GM21723 (cell line): ENCODE data around the gene MCOLN2.
A peak's percentile ranks its signal among the peaks of the same experiment; 100 is the strongest.
"Not testable (repeated sequence)": the region's sequence is repeated elsewhere in the genome, so short reads cannot be mapped to it uniquely, and the experiment has no call there.

Experiments used
- ATAC-seq: cut with Tn5 transposase; IDR thresholded peaks from one replicate; pipeline ENCODE4 v1.9.1; 2021; ENCODE audit warnings: mild to moderate bottlenecking, moderate library complexity; ENCODE audit not compliant: unreplicated experiment

MCOLN2 gene

DNA sequence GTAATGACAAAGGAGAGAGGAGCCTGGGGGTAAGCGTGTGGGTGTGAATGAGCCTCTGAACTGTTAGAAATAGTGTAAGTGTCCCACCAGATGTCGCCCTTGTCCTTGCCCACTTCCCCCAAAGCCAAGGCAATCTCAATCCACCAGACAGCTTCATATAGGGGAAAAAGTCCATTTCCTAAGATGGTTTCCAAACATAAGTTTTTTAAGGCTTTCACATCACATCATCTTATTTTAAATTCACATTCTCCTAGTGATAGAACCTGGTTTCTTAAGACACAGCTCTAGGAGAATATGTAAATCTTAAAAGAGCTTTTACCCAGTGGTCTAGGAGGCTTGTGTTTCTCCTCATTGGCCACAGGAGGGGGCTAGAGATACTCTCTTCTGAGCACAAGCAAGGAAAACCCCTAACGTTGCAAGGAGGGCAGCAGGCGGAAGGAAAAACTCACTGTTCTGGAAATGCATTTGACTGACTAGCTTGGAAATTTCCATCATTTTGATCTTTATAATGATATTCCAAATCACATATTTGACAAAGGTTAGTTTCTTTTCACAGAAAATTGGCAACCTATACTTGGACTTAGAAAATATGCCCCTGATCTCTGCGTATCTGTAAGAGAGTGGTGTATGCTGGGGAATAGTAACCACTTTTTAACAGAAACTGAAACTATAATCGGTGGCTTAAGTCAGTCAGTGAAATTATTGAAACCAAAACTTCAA, 52.0 kb downstream of the MCOLN2 start:
- ATAC-seq, result peak; percentile 91

DNA sequence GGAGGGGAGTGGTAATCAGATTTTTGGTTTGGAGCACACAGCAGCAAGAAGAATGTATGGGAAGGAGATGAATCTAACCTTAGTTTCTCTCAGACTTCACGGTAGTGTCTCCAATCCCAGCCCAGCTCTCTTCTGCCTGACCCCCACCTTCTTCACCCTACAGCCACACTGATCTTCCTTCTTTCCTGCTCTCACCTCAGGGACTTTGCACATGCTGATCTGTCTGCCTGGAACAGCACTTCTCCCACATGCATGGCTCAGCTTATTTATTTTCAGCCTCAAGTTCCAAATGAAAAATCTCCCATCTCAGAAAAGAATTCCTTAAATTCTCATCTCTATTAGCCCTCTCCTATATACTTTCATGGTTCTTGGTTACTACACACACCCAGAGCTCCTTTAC, 55.1 kb downstream of the MCOLN2 start:
- no peak for ATAC-seq

DNA sequence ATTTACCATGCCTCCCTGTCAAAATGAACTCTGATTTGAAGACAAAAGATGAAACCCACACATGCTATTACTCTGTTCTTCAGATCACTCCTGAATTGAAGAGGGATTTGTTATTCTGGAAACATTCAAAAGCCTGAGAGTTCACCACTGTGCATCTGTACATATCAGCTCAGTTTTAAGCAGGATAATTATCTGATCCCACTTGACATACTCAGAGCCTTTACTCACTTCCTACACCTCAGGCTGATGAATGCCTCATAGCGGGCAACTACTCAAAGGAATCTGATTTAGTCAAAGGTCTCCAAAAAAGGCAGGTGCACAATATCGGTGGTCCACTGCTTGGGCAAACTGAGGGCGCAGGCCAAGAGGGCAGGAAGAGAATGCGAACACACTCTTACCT, 56.4 kb downstream of the MCOLN2 start:
- ATAC-seq, result no peak

DNA sequence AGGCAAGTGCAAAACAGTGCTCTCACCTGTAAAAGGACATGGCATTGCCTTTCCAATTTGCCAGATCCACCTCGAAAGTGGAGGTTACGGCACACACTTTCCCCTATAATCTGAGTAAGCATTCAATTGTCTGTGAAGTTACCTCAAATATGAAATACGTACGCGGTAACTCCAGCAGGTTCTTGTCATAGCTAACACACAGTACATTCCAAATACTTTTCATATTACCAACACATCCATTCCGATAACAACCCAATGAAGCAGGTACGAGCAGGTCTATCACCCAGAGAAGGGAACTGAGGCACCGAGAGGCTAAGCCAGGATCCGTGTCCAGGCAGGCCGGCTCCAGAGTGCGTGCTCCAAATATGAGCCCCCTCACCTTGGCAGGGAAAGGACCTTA, 57.2 kb downstream of the MCOLN2 start:
- no peak for ATAC-seq

DNA sequence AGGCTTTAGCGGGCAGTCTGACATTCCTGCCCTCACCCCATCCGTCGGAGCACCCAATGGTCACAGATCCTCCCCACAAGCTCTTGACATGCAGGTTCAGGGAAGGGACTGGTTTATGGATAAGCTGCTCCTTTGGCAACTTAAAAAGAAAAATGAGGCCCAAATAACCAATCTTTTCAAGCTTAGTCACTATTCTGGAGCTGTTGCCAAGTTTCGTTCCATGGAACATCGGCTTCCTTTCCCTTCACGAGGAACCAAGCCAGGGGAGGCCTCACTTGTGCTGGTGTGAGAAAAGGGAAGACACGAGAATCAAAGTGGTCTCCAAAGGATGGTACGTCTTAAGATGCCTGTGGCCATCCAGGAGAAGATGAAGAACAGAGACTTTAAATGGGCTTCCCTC, 57.8 kb downstream of the MCOLN2 start:
- ATAC-seq, result no peak

DNA sequence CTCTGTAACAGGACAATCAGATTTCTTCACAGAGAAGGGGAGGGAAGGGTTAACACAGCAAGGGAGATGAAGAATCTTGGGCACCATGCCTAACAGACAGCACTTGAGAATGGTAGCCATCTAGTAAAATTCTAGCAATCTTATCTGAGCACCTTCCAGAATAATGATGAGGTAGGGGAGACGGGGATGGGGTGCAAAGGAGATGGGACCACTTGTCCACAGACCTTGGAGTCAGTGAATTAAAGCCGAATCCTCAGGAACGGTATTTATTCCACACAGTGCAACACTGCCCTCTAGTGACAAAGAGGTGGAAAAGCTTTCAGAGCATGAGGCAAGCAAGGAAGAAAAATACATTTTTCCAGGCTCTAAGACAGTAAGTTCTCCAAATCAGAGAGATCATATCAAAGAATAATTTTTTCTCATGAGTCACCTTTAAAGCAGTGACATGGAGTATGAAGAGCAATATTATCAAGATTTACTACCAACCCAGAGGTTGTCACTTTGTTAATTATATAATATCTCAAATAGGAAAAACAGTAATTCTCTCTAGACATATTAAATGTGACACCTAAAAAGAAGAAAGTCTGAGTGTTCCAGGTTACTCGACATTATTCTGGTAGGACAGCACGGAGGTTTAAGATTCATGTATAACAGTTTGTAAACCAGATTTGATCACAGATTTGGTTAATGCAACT, 60.6 kb downstream of the MCOLN2 start:
- peak; percentile 69 for ATAC-seq

DNA sequence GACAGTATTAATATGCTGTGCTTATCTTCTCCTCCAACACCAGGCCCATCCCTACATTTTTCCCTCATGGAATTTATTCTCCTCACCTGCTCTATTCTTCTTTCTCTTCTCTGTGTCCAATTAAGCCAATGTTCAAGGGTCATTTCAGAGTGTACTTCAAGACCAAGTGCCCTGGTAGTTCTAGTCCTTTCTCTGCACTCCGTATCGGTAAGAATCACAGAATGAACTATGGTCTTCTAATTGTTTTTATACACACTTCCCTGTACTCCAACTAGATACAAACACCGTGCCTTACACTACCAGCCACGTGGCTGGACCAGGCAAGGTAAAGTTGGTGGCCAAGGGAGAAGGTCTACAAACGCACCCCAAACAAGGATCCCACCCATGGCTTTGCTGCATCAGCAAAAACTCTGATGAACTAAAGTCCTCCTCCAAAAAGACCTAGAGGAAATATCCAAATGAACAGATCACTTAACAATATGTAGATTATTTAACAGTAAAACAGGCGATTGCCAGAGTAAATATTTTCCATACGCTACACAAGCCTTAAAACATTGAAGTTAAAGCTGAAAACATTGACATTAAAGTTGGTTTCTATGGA, 63.8 kb downstream of the MCOLN2 start:
- no peak for ATAC-seq

DNA sequence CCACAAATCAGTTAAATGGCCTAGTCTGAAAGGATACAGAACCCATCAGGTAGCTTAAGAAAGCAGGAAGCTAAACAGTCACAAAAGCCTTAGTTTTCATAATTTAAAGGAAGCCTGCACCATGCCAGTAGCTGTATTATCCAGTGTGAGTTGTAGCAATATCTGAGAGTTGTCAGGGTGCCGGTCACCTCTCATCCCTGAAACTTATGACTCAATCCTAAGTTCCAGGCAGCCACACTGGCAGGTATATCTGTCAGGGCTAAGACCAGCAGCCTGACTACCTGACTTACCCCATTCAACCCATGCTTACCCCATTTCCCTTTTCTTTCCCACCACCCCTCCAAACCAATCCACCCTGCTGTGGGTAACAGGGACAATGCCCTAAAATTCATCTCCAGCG, 66.1 kb downstream of the MCOLN2 start:
- no peak for ATAC-seq

DNA sequence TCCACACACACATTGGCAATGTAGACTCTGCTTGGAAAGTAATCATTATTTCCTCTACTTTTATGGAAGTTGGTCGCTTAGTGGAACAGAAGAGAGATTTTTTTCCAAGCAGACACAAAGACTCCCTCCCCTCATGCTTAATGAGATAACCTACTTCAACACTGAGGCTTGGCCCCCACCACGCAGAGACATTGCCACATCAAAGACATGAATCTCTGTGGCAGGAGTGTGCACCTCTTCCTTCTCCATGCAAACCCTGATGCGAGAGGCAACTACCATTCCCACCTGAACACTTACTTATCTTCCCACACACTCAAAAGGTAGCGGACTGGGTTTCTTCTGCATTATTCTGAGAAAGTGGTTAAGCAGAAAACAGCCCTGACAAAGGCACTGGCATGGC, 66.6 kb downstream of the MCOLN2 start:
- no peak for ATAC-seq

DNA sequence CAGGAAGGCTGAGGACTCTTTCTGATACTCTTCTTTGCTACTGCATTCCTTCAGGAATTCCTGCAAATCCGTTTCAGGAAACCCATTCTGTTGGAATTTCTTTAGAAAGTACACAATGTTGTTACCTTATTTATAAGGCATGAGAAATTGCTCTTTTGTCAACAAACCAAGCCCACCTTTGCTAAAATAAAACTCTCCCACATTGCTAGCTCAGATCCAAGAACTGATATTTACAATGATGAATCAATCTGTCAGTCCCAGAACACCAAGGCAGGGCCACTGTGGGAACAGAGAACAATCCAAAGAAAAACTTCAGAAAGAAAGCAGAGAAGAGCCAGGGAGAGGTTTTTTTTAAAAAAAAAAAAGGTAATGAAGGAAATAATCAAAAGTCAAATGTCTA, 67.3 kb downstream of the MCOLN2 start:
- ATAC-seq, result no peak

DNA sequence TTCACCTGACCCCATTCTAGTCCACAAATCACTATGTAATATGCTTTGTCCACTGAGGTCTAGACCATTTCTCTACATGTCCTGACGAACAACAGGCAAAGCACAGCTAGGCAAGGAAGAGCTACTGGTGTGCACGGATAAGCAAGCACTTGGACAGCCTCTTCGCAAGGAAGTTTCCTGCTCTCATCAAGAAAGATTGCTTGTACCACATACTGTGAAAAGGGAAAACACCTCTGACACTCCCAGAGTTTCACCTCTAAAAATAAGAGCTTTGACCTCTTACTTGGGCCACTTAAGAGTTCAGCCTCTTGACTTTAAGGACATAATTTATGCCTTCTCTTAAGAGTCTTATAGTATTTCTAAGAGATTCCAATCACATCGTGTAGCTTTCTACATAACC, 67.9 kb downstream of the MCOLN2 start:
- ATAC-seq, result no peak

DNA sequence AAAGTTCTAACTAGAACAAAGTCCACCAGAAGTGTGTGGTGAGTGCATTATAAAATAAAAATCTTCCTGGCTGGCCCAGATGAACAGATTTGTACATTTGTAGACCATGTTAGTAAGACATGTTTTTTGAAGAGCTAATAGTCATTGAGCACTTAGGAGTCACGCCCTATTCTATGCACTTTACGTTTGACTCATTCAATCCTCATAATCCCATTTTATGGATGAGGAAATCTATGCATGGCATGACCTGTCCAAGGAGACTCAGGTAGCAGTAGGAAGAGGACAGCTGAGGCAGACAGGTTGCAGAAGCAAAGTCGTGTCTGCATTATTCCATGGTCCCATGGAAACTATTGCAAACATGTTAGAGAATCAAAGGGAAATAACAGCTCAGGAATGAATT, 73.6 kb downstream of the MCOLN2 start:
- no peak for ATAC-seq

DNA sequence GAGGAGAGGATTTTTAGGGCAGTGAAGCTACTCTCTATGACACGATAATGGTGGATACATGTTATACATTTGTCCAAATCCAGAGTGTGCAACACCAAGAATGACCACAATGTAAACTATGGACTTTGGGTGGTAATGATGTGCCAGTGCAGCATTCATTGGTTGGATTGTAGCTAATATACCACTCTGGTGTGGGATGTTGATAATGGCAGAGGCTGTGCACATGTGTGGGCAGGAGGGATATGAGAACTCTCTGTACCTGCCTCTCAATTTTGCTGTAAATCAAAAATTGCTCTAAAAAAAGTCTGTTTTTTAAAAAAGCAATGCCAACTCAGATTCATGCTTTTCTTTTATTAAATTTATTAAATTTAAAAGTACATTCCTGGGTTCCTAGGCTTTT, 76.8 kb downstream of the MCOLN2 start:
- no peak for ATAC-seq

DNA sequence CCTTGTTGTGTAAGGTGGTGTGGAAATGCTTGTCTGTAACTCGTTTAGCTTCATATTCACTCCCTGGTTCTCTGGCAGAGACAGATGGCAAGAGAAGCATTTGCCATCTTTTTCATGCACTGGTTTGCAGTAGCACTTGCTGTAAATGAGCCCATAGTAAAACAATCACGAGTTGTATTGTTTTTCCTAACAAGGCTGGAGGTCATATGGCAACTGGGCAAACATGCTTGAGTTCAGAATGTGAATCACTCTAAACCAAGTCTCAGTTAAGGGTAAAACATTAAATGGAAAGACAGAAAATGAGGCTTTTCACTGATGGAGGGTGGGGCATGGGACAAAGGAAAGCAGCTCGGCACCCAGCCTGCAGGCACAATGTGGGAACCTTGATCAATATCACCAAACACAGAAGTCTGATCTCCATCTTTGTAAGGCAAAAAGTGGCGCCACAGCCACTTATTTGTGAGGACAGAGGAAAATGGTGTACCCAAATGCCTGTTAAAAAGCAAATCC, 77.4 kb downstream of the MCOLN2 start:
- ATAC-seq, result no peak

DNA sequence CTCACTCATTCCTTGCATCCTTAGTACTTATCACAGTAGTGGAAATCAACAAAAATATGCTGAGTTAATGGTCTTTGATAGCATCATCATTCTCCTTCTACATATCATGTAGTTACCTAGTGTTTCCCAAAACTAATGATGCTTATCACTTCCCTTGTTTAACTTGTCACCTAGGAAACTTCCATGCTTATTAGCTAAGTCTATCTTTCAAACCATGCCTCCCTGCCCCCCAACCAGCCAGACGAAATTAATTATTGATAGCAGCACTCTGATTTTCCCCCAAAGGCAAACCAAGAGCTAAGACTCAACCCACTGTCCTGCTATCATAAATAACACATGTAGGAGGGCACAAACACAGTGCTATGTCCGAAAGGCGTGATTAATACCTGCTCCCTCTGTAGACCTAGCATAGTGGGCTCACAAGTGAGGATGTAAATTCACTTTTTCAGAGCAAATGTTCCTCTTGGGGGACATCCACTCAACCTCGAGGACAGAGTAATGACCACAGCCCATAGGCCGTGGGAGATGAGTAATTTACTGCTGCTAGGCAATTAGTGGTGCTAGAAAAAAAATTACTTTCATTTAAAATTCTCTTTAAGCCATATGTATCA, 78.1 kb downstream of the MCOLN2 start:
- no peak for ATAC-seq

DNA sequence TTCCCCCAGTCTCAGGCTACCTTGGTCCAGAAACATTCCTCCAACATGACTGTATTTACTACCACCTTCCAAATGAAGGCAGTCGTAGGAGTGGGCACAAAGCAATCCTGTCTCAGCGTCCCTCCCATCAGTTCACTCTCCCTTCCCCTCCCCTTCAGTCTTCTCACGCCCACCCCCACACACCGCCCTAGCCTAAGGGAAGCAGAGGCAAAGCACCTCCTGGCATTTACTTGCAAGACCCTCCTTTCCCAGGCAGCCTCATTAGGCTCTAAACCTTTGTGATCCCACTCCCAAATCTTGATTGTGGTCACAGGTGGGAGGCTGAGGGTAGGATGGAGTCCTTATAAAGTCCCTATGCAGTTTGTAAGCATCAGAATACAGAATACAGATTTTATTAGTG, 80.0 kb downstream of the MCOLN2 start:
- no peak for ATAC-seq

DNA sequence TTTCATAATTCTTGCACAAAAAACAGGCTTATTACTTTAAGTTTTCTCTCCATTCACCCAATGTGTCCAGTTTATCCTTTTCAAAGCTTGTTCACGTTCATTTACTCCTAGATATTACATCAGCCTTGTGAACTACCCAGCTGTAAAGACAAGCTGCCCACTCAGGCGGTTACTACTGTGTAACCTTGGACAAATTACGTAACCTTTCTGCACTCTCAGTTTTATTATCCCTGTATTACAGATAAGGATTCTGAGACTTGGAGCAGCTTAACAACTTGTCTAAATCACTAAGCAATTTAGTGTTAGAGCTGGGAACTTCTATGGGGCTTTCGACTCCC, 83.4 kb downstream of the MCOLN2 start:
- ATAC-seq, result no peak

DNA sequence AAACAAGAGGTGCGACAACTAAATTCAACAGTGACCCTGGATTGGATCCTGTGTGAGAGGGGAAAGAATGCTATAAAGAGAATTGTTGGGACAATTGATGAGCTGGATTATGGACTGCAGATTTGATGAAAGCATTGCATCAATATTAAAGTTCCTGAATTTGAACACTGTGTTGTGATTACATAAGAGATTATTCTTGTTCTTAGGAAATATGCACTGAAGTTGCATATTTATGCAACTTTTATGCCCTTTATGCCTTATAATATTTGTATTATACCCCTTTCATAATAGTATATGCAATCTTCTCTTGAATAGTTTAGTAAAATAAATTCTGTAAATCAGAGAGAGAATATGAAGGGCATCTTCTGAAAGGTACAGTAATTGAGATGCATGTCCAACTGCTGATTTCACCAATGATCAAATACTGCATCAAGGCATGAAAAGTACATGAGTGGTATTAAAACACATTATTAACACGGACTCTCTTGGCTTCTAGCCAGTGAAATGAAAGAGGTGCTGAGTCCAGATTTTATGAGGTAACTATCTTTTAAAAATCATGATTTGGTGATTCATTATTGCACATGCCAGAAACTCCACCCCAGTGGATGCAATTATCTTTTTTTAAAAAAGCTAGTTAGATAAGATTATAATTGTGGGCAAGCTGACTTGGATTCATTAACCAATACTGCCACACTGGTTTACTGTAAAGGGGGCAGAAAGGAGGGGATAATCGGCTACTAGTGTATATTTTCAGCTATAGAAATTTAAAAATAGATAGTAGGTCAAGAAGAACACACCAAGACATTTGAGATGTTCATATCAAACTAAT, 84.0 kb downstream of the MCOLN2 start:
- no peak for ATAC-seq

DNA sequence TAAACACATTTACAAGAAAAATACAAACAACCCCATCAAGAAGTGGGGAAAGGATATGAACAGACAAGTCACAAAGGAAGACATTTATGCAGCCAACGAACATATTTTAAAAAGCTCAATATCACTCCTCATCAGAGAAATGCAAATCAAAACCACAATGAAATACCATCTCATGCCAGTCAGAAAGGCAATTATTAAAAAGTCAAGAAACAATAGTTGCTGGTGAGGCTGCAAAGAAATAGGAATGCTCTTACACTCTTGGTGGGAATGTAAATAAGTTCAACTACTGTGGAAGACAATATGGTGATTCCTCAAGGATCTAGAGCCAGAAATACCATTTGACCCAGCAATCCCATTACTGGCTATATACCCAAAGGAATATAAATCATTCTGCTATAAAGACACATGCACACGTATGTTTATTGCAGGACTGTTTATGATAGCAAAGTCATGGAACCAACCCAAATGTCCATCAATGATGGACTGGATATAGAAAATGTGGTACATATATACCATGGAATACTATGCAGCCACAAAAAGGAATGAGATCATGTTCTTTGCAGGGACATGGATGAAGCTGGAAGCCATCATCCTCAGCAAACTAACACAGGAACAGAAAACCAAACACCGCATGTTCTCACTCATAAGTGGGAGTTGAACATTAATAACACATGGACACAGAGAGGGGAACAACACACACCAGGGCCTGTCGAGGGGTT, 88.0 kb downstream of the MCOLN2 start:
- ATAC-seq, result not testable (repeated sequence)

DNA sequence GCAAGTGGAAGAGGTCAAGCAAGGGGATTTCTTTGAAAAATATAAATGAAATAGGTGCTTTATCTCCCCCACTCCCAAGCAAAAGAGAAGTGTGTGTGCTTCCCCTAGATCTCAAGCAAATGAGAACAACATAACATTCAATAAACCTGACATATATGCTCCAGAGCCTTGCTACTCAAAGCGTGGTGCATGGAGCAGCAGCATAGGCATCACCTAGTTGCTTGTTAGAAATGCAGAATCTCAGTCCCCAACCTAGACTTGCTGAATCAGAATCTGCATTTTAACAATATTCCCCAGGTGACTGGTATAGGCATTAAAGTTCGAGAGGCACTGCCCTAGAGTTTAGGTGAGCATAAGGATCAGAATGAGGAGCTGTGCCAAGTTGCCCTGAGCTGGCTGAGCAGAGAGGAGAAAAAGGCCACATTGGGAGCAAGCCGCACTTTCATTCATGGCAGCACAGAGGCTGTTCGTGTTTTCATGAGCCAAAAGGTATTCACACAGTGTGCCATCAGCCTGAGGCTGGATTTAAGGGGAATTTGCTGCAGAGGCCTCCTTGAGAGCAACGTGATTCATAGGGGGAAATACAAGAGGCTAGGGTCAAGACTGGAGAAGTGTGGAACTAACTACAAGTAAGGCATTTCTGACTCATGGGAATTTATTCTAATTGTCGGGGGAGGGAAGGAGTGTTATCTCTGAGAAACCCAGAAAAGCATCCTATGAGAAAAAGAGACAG, 89.7 kb downstream of the MCOLN2 start:
- ATAC-seq, result no peak
